Prostate gland (tissue), 2 donors: ENCODE results near the gene ADORA2A.

ENCODE experiments used
- CTCF ChIP-seq, 4 experiments: fragments of 200-600 bp in 2 of 4; fragments of 450-650 bp in 2 of 4; sonication (generic) in 2 of 4; IDR thresholded peaks; 1 replicate in 3 of 4; 2 replicates in 1 of 4; pipeline ENCODE4 v1.5.1; 2016 to 2019; ENCODE audit warnings: antibody characterized with exemption in 4 of 4, mild to moderate bottlenecking in 2 of 4, moderate library complexity in 2 of 4
- POLR2A ChIP-seq: fragments of 450-650 bp; IDR thresholded peaks from one replicate; pipeline ENCODE4 v1.6.1; 2016; ENCODE audit warnings: antibody characterized with exemption, mild to moderate bottlenecking
- POLR2AphosphoS5 ChIP-seq: sonication (generic); formaldehyde crosslinking; IDR thresholded peaks from one replicate; pipeline ENCODE4 v1.6.1; 2017; ENCODE audit warnings: antibody characterized with exemption

- TF ChIP-seq CTCF (IDR thresholded peaks at IDR 0.05) (no peak), POLR2A (no peak), POLR2AphosphoS5 (no peak)
These were observed 7.1 kb upstream of the ADORA2A start for GRCh38 chr22:24420072-24420976.
